NCI-H128 (cell line): ENCODE results near the gene RHBDD1.

Experiments
- DNase-seq: peaks from one replicate; lab custom pipeline; 2025; ENCODE audit not compliant: unreplicated experiment; lab: John Stamatoyannopoulos, UW

RHBDD1 gene

DNA sequence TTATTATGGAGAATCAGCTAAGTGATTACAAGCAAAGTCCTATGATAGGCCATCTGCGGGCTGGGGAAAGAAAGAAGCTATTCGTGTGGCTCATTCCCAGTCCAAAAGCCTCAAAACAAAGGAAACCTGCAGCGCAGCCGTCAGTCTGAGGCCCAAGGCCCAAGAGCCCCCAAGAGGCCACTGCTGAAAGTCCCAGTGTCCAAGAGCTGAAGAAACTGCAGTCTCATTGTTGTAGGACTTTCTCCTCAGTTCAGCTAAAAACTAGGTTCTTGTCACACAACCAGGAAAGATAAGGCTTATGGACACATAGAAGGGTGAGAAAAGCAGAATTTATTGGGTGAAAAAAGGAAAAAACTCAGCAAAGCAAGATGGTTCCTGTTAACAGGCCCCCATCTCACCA lies 143.2 kb downstream of the RHBDD1 start:
- no peak for DNase-seq

DNA sequence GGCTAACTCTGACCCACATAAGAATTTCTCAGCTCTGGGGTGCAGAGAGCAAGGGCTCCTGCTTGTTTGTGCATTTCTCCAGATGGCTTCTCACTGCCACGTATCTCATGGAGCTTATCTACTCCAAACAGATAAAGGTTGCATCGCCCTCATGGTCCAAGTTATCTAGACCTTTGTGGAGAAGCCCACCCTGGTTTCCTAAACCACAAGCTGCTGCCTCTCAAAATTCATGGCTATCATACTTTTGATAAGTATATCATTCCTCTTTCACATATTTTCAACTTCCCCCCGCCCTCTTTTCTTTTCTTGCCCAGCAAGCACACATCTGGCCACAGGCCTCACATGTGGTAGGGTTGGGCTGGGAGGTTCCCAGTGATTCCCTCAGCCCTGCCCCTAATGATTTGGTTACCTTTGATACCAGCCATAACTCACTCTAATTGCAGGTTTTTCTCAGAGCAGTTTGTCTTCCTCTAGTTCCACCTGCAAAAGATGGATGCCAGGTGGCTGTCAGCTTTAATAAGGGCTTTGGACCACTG lies 146.0 kb downstream of the RHBDD1 start:
- DNase-seq: no peak

DNA sequence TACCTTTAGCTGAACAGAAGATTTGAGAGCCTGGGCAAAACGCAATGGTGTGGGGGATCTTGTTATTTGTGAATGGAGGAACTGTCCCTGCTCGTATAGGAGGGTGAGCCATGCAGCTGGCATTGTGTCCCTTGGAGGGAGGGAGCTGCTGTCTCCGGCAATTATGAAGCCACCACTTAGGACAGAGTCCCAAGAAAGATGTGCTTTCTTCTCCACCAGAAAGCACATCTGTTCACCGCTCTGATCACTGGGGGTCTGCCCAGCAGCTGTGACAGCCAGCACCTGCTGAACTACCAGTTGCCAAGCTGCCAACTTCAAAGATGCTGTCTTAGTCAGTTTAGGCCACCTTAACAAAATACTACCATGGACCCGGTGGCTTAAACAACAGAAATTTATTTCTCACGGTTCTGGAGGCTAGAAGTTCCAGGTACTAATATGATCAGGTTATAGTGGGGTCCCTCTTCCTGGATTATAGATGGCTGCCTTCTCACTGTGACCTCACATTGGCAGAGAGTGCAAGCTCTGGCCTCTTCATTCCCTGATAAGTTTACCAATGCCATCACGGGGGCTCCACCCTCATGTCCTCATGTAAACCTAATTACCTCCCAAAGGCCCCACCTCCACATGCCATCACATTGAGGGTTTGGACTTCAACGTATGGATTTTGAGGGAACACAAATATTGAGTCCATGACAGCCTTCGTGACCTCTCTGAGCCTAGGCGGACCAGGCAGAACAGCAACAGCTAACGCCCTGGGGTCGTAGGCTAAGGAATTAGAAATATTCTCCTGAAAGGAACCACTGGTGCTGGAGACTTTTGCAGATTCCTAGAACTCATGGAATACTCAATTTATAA lies 148.3 kb downstream of the RHBDD1 start:
- no peak for DNase-seq

DNA sequence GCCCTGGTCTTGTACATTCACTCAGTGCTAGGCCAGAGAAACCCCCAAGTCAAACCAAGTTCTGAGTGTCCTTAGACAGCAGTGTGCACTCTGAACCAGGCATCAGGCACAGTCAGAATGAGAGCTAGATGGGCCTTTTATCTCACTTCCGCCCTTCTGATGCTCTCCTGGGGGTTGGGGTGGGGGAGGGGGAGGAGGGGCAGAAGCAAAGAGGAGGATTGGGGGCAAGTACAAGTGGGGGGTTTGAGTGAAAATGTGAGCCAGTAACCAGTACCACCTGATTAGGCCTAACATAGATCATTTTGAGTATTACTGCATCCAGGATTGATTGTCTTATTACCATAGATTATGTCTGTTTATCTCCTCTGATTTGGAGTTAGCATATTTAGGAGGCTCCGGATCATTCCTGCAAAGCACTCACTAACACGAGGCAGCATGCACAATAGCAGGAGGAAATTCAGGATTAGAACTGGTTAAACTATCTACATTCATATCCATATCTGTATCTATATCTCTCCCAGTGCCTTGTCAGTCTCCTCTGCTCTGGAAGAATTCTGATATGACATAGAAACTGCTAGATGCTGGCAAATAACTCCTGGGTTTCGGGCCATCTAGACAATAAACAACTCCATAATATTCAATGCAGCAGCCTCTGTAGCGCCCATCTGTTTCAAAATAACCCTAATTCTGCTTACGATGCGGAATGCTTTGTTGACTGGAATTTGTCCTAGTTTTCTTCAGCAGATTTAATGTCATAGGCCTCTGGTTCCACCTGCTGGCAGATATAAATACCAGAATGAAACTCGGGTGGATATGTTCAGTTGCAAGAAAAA lies 149.1 kb downstream of the RHBDD1 start:
- DNase-seq: peak; percentile 16

DNA sequence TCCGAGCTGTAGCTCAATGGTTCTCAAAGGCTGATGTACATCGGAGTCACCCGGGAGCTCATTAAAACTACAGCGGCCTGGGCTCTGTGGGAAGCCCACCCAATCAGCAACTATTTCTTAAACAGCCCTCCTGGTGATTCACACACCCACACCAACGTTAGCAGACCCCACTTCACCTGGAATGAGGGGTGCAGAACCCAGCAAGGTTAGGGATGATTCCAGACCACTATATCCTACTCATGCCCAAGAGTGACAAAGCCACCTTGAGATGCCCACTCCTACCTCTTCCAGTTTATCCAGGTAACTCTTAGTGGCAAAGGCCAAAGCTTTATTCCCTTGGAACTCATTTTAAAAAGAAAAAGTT lies 149.7 kb downstream of the RHBDD1 start:
- no peak for DNase-seq

DNA sequence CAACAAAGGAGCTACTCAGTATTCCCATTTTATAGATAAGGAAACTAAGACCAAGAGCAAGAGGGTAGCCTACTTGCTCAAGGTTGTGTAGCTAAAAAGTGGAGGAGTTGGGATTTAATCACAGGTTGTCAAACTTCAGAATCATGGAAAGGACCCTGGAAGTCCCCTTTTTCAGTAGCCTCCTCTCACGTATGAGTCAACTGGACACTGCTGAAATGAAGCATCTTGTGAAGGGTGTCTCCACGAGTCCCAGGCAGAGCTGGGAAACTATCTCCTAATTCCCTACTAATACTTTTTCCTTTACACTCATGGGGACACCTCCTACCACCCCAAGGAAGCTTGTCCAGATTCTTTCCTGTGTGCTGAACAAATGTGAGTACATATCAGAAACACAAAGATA lies 155.8 kb downstream of the RHBDD1 start:
- no peak for DNase-seq

DNA sequence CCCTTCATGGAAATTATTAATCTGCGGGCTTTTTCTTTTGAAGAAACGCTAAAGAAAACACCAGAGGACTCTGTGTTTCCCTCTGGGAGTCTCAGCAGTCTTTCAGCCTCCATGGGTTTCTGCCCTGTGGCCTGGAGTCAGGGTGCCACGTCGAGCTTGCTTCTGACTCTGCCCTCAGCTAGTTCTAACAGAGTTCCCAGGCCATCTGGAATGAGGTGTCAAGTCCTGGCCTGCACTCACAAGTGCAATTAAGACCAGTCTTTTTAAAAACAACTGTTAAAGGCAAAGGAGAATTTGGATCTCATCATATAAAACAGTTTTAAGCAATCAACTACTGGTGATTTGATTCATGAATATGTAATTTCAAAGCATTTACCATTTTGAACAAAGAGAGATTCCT lies 157.3 kb downstream of the RHBDD1 start:
- DNase-seq: no peak

DNA sequence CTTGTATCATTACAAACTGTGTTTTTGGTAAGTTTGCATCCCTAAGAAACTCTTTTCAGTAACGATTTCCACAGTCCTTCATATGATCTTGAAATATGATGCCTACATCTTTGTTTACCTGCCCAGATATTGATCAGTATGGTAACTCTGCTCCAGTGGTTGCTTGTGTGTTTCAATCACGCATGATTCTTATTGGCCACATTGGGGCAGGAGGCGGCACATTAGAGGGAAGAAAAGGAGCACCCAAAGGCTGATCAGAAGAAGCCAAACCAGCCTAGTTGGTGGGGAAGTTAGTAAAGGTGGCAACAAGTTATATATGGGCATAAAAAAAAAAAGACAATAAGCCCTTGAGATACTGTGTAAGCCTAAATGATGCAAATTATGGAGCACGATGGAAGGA lies 158.9 kb downstream of the RHBDD1 start:
- no peak for DNase-seq

DNA sequence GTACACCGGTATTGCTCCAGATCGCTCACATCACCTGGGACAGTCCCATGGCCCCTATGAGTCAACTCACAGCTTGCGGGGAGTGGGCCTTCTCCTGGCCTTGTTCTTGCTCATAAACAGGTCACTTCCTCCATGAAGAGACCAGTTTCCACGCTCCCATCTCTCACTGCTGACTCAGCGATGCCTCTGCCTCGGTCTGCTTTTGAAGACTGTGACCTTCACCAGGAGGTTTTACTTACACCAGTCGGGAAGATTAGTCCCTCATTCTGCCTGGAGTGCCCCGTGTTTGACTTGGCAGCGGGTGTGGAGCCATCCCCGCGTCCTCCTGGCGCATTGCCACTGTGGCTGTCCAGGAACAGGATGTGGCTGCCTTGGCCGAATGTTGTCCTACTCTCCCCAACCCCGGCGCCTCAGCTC lies 159.8 kb downstream of the RHBDD1 start:
- no peak for DNase-seq

DNA sequence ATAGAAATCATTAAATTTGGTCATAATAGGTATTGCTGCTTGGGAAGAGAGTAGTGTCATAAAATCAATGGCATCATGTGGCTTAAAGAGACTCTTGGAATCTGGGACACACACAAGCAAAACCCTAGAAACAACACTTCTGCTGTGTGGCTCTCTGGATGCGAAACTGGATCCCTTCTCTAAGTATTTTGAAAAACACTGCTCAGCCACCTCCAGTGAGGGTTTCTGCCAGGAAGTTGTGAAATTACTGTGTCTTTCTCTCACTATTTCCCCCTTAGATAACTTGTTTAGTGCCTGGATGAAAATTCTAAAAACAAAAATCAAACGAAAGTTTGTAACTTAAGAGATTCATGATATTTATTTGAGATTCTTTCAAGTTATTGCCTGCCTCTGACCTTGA lies 163.8 kb downstream of the RHBDD1 start:
- DNase-seq: no peak

DNA sequence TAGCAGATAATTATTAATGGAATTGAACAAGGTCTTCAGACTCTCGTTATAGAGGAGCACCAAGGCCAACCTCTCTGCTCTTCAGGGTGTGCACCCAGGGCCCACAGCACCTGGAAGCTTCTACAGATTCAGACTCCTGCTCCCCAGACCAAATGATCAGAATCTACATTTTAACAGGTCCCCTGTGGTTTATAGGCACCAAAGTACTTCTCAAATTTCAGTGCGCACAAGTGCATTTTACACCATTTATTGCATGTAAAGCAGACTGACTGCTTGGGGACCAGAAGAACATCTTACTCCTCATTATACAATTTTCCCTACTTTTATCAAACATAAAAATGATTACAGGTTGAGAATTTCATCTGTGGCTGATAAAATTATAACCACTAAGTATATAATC lies 164.3 kb downstream of the RHBDD1 start:
- no peak for DNase-seq

DNA sequence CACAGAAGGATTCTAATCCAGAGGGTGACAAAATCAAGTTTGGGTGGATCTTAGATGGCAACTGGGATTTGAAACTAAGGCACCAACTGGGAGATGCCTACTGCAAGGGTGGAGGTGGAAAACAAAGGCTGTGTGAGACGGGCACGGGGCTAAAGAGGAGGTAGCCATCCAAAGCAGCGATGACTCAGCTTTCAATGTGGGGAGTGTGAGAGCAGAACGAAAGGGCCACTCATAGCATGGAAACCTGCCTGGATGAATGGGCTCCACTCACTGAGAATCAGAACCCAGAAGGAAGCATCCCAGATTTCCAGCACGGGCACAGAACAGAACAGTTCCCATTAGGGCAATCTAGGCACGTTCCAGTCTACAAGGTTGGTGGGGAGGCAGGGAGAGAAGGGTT lies 168.6 kb downstream of the RHBDD1 start:
- no peak for DNase-seq

DNA sequence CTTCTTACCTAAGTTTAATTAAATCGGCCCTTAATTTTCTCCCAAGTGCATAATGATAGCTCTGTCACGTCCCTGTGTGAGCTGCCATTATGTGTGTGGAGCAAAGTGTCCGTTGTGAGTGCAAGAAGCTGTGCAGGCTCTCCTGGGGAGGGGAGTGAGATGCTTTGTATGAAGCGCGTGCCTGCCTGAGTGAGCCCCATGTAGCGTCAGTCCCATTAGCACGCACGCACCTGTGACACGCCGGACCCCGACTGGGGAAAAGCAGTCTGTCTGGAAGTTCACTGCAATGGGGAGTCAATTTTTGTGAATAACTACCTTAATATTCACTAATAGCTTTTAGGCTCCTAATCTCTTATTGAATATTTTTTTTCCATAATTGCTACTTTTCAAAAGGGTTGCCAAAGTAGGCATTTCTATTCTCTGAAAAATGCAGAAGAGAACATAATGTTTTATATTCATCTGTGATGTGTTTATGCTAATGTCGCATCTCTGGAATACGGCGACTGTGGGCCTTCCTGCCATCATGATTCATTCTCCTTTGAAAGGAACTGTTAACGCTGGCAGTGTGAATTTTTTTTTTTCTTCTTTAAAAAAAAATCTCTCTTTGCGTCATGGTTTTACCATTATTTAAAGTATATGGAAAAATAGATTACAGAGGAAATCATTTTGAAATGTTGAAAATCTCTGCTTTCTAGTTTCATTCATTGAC lies 170.5 kb downstream of the RHBDD1 start:
- peak; percentile 3 for DNase-seq

DNA sequence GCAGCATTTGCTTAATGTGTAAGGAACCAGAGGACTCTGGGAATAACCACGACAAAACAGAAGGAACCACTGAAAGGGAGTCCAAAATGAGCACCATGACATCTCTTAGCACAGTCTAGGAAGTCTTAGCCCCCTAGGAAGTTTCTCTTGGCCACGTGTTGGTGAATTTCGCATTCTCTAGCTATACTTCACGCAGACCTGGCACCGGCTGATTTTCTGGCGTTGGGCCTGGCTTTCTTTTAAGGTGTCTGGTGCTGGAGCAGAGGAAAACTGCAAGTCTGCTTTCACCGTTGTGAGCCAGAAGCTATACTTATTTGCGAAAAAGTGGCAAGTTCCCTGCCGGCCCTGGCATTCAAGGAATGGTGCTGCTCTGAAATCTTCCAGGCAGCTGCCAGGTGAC lies 171.3 kb downstream of the RHBDD1 start:
- DNase-seq: no peak

DNA sequence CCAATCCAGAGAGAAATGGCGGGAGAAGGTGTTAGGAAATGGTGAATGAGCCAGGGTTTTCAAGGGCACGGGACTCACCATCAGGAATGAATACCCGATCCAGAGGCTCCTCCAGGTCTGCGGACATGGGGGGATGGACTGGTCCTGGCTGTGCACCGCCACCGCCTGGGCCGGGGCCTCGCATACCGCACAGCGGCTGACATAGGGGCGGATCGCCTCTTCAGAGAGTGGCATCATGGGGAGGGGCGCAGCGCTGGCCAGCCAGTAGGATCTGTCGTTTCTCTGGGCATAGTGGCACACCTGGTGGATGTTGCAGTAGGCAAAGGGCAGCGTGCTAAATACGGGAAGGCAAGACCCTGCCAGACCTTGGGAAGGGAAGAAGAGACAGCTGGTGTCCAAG lies 172.1 kb downstream of the RHBDD1 start:
- DNase-seq: no peak

DNA sequence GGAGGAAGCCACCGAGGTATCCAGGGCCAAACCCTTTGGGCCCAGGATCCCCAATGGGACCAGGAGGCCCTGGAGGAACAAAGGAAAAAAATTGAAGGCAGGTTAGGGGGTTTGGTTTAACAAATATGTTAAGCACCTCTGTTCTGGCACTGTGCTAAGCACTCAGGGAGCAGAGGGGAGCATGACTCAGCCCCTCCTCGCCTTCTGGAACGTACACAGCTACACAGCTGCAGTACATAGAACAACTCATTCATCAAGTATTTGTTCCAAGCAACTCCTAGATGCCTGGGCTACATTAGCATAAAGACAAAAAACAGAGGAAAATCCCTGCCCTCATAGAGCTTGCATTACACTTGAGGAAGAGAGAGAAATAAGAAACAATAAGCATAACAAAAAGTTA lies 174.6 kb downstream of the RHBDD1 start:
- DNase-seq: no peak

DNA sequence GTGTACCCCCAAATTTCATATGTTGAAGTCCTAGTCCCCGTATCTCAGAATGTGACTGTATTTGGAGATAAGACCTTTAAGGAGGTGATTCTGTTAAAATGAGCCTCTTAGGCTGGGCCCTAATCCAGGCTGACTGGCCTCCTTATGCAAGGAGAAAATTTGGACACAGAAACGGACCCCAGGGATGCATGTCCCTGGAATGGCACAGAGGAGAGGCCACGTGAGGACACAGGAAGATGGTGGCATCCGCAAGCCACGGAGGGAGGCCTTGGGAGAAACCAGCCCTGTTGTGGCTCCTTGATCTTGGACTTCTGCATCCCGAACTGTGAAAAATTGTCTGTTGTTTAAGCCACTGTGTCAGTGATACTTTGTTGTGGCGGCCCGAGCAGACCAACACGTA lies 177.5 kb downstream of the RHBDD1 start:
- DNase-seq: no peak

DNA sequence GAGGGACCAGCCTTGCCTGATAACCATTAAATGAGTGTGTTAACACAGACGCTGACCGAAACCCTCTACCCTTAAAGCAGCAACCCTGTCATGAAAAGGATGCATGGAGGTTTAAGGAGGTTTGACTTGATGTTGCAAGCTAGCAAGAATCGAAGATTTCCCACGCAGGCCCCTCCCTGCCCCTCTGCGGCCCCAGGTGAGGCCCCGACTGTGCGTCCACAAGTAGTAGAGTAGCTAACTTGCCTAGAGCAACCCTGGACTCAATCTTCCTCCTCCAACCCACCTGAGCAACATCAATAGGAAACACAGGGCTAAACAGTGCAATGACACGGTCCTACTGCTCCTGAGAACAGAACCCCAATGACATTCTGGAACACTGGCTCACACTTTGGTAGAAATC lies 178.0 kb downstream of the RHBDD1 start:
- no peak for DNase-seq

DNA sequence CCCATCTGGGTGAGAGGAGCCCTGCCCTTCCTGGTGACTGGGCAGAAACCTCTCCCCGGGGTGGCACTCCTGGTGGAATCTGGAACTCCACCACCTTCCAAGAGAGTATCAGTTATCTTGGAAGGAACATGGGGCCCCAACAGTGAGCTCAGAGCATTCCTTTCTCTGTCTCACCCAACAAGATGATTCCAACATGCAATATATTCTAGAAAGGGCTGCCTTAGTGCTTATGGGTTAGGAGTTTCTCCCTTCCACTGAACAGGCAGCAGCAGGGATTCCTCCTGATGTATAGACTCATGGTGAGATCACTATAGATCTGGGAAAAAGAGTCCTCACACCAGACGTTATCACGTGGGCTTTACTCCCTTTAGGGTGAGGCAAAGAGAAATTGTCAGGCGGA lies 181.0 kb downstream of the RHBDD1 start:
- no peak for DNase-seq

DNA sequence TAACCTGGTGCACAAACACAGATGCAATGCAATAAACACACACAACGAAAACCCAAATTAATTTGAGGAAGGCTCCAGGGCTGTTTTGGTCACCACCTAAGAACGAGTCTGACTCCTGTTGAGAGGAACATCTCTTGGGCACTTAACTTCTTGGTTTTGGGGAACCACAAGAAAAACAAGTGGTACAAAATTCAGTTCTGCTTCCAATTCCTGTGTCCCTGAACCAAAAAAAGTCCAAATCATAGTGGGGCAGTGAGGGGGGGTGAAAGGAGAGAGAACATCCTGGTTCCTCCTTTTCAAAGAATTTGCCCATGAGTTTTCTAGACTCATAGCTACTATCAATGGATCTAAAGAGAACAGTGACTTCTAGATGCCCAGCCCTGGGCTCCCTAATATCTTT lies 184.6 kb downstream of the RHBDD1 start:
- DNase-seq: no peak

DNA sequence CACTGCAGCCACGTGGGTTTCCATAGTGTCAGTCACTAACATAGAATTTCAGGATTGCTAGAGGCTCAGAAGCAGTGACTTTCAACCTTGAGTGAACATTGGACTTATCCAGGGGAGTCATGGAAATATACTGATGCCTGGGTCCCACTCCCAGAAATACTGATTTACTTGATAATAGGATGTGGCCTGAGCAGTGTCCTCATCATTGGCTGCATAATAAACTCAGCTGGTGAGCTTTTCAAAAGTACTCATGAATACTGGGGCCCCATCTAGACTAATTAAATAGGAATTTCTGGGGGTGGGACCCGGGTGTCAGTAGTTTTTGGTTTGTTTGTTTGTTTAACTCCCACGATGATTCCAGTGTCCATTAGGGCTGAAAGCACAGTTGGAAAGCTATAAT lies 186.8 kb downstream of the RHBDD1 start:
- DNase-seq: no peak

DNA sequence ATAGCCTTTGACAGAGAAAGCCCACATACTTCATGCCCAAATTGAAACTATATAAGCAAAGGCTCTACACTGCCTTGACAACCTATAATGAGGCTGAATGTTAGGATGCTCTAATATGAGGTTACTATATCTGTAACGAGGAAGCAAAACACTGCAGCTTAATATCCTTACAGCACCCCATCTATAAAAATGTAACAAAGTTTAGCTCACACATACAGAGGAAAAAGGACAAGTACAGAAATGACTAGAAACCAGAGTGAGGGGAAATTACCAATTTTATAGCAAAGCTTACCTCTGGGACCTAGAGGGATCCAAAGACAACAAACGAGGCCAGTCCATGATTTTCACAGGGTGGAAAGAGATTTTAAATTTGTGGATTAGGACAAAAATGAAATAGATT lies 189.7 kb downstream of the RHBDD1 start:
- DNase-seq: no peak
